Progenitor cell of endocrine pancreas (in vitro differentiated cells): Measurements from ENCODE around the gene FREY1. TPM values are rescaled to one million over a fixed set of nuclear protein-coding genes. Genes with fewer than 3 reads are reported as not detected.

ENCODE experiments used
- DNase-seq: peaks from one replicate; pipeline ENCODE4 v3.0.0; 2021; ENCODE audit warnings: low spot score; ENCODE audit not compliant: unreplicated experiment
- H3K27ac Mint-ChIP-seq: 2 replicates; pipeline ENCODE4 v1.8.0; 2021; ENCODE audit warnings: mild to moderate bottlenecking, moderate library complexity, mixed read lengths
- H3K27me3 Mint-ChIP-seq: 2 replicates; pipeline ENCODE4 v1.8.0; 2021; ENCODE audit warnings: mixed read lengths
- H3K36me3 Mint-ChIP-seq: 2 replicates; pipeline ENCODE4 v1.8.0; 2022; ENCODE audit warnings: mixed read lengths; ENCODE audit not compliant: insufficient read depth
- H3K4me1 Mint-ChIP-seq: 2 replicates; pipeline ENCODE4 v1.8.0; 2021; ENCODE audit warnings: low read depth, mixed read lengths
- H3K4me3 Mint-ChIP-seq: 2 replicates; pipeline ENCODE4 v1.8.0; 2021; ENCODE audit warnings: low read depth, mild to moderate bottlenecking, moderate library complexity, mixed read lengths
- H3K9me3 Mint-ChIP-seq: 2 replicates; pipeline ENCODE4 v1.8.0; 2021; ENCODE audit warnings: low read depth, mixed read lengths
- total RNA-seq: library from RNA; stranded (reverse); gene quantifications from 2 replicates; pipeline ENCODE4 v1.2.1, GENCODE V29; 2021
- TF ChIP-seq, protein P1 (sequence below): fragments of 200-600 bp; sonication (generic); IDR thresholded peaks from one replicate; pipeline ENCODE4 v1.5.0; 2021; ENCODE audit warnings: antibody characterized with exemption, mild to moderate bottlenecking; ENCODE audit not compliant: unreplicated experiment

FREY1 gene
- total RNA-seq, 1 donor from 2014 or later = 3.7 TPM

- peak overlapping the region; percentile 97 for H3K27ac Mint-ChIP-seq
- TF ChIP-seq, protein P1, sequence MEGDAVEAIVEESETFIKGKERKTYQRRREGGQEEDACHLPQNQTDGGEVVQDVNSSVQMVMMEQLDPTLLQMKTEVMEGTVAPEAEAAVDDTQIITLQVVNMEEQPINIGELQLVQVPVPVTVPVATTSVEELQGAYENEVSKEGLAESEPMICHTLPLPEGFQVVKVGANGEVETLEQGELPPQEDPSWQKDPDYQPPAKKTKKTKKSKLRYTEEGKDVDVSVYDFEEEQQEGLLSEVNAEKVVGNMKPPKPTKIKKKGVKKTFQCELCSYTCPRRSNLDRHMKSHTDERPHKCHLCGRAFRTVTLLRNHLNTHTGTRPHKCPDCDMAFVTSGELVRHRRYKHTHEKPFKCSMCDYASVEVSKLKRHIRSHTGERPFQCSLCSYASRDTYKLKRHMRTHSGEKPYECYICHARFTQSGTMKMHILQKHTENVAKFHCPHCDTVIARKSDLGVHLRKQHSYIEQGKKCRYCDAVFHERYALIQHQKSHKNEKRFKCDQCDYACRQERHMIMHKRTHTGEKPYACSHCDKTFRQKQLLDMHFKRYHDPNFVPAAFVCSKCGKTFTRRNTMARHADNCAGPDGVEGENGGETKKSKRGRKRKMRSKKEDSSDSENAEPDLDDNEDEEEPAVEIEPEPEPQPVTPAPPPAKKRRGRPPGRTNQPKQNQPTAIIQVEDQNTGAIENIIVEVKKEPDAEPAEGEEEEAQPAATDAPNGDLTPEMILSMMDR = no peak
- DNase-seq = no peak
- no peak overlapping the region for H3K4me3 Mint-ChIP-seq
- H3K27me3 Mint-ChIP-seq = no peaks in the 10 kb centered on the region
- peaks cover 9% of the 10 kb centered on the region for H3K36me3 Mint-ChIP-seq
- peaks cover 21% of the 10 kb centered on the region for H3K4me1 Mint-ChIP-seq
- no peaks in the 10 kb centered on the region for H3K9me3 Mint-ChIP-seq
Observed at GRCh38 chr11:45935349-45936064, 28.4 kb upstream of the FREY1 start.

GRCh38 chr11:45934580-45935318, 27.7 kb upstream of the FREY1 start:
- Mint-ChIP-seq H3K36me3 (peaks cover 13% of the 10 kb centered on the region), H3K9me3 (no peaks in the 10 kb centered on the region), H3K27me3 (no peaks in the 10 kb centered on the region), H3K4me1 (peaks cover 21% of the 10 kb centered on the region), H3K4me3 (no peak overlapping the region), H3K27ac (peak overlapping the region; percentile 97)
- TF ChIP-seq, protein P1 = no peak
- DNase-seq = no peak

DNA sequence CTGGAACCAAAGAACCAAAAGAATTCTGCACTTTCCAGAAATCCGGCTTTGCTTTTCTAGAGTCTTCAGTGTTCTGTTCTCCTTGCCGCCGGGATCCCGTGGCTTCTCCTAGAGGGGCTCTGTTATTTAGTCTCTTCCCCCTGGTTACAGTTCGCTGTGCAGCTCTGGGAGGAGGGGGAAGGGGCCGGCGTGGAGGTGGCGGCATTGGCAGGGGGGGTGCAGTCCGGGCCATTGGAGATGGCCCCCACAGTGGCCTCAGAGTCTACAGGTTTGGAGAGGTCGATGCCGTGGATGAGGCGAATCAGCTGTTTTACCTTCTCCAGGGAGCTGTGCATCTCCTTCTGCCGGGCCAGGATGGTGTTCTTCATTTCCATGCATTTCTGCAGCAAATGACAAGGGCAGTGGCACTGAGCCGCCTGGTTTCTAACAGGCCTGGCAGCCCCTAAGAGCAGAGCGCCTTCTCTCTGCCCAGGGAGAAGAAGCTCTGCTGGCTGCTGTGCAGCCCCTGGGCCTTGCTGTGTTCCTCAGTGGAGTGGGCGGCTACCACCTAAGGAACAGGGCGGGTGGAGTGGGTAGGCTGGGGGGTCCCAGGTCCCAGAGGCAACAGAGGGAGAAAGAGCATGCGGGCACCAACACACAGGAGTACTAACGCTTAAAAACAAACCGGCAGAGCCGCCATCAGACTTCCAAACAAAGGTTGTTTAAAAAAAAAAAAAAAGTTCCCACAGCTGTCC, 26.9 kb upstream of the FREY1 start:
- Mint-ChIP-seq H3K9me3 (no peaks in the 10 kb centered on the region), H3K27ac (peak overlapping the region; percentile 97), H3K4me3 (no peak overlapping the region), H3K27me3 (no peaks in the 10 kb centered on the region), H3K4me1 (peaks cover 21% of the 10 kb centered on the region), H3K36me3 (peaks cover 13% of the 10 kb centered on the region)
- TF ChIP-seq, protein P1 = no peak
- DNase-seq = no peak

- Mint-ChIP-seq H3K36me3 (peaks cover 13% of the 10 kb centered on the region), H3K27ac (no peak overlapping the region), H3K4me1 (peaks cover 21% of the 10 kb centered on the region), H3K27me3 (no peaks in the 10 kb centered on the region), H3K4me3 (no peak overlapping the region), H3K9me3 (no peaks in the 10 kb centered on the region)
- no peak for DNase-seq
- TF ChIP-seq, protein P1 = no peak
Observed at GRCh38 chr11:45933131-45933831, 26.2 kb upstream of the FREY1 start.

DNA sequence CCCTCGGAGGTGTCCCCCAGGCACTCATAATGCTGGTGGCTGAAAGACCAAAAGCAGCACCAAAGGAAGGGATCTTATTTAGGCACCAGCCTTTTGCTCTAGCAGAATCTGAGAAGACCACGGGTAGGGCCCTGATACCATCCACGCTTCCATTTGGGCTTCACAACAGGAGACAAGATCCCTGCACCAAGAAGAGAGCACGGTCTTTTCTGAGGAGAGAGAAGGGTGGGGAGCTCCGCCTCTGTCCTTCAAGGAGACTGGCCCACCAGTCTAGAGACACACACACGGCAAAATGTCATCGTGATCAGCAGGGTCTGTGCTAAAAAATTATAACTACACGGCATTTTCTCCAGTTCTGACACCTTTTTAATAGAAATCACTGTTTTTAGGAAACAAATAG, 25.1 kb upstream of the FREY1 start:
- Mint-ChIP-seq H3K27me3 (no peaks in the 10 kb centered on the region), H3K4me1 (peaks cover 21% of the 10 kb centered on the region), H3K4me3 (no peak overlapping the region), H3K36me3 (peaks cover 12% of the 10 kb centered on the region), H3K27ac (no peak overlapping the region), H3K9me3 (no peaks in the 10 kb centered on the region)
- no peak for DNase-seq
- TF ChIP-seq, protein P1 = no peak
